Tibial nerve (tissue), 4 donors: ENCODE results near the gene COL25A1.

ENCODE experiments used
- EP300 ChIP-seq, 2 donors: sonication (generic); formaldehyde crosslinking; IDR thresholded peaks; one replicate each; pipeline ENCODE4 v1.6.1; 2017; ENCODE audit warnings: antibody characterized with exemption in 2 of 2, mild to moderate bottlenecking in 1 of 2
- POLR2A ChIP-seq, 2 donors: fragments of 450-650 bp; IDR thresholded peaks; one replicate each; pipeline ENCODE4 v1.6.1; 2017; ENCODE audit warnings: antibody characterized with exemption in 2 of 2, mild to moderate bottlenecking in 2 of 2, moderate library complexity in 2 of 2
- TF ChIP-seq, protein P1 (sequence below), 5 experiments: fragments of 200-600 bp in 3 of 5; fragments of 450-650 bp in 2 of 5; sonication (generic) in 3 of 5; IDR thresholded peaks; one replicate each; pipeline ENCODE4 v1.5.1; 2016 to 2019; ENCODE audit warnings: antibody characterized with exemption in 5 of 5, mild to moderate bottlenecking in 3 of 5, moderate library complexity in 2 of 5

DNA sequence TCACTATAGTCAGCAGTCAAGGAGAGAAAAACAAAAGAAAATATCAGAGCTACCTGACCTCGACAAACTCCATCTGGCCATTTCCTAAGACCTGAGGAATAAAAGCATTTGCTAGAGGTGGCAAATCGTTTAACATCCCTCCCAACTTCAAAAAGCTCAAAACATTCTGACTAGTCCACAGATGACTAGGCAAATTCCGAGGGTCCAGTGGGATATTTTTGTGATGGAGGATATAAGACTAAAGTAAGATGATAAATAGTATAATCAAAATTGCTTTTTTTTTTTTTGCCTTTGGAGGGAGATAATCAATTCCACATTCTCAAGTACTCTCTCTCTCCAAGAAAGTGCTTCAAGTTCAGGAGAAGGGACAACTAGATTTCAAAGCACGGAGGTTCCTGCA lies 420.5 kb downstream of the COL25A1 start:
- TF ChIP-seq, protein P1, sequence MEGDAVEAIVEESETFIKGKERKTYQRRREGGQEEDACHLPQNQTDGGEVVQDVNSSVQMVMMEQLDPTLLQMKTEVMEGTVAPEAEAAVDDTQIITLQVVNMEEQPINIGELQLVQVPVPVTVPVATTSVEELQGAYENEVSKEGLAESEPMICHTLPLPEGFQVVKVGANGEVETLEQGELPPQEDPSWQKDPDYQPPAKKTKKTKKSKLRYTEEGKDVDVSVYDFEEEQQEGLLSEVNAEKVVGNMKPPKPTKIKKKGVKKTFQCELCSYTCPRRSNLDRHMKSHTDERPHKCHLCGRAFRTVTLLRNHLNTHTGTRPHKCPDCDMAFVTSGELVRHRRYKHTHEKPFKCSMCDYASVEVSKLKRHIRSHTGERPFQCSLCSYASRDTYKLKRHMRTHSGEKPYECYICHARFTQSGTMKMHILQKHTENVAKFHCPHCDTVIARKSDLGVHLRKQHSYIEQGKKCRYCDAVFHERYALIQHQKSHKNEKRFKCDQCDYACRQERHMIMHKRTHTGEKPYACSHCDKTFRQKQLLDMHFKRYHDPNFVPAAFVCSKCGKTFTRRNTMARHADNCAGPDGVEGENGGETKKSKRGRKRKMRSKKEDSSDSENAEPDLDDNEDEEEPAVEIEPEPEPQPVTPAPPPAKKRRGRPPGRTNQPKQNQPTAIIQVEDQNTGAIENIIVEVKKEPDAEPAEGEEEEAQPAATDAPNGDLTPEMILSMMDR (IDR thresholded peaks at IDR 0.05): no peak
- TF ChIP-seq POLR2A (IDR thresholded peaks at IDR 0.05): no peak
- TF ChIP-seq EP300 (IDR thresholded peaks at IDR 0.05): no peak
